ENCODE results near the gene CNRIP1.

The CNRIP1 gene

DNA sequence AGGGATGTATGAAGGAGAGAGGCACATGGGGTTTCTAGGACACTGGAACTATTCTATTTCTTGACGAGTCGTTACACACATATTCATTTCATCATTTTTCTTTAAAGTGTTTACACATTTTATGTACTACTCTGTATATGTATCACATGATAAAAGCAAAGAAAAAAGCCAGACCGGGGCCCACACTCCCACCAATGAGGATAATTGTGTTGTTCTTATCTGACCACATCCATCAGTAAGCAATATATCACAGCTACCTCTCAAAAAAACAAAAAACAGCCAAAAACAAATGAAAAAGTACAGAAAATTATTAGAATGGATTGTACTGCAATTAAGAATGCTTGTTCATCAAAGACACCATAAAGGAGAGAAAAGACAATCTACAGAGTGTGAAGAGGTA is 14.2 kb upstream of the CNRIP1 start:
- TF ChIP-seq, protein P1, sequence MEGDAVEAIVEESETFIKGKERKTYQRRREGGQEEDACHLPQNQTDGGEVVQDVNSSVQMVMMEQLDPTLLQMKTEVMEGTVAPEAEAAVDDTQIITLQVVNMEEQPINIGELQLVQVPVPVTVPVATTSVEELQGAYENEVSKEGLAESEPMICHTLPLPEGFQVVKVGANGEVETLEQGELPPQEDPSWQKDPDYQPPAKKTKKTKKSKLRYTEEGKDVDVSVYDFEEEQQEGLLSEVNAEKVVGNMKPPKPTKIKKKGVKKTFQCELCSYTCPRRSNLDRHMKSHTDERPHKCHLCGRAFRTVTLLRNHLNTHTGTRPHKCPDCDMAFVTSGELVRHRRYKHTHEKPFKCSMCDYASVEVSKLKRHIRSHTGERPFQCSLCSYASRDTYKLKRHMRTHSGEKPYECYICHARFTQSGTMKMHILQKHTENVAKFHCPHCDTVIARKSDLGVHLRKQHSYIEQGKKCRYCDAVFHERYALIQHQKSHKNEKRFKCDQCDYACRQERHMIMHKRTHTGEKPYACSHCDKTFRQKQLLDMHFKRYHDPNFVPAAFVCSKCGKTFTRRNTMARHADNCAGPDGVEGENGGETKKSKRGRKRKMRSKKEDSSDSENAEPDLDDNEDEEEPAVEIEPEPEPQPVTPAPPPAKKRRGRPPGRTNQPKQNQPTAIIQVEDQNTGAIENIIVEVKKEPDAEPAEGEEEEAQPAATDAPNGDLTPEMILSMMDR (conservative IDR thresholded peaks at IDR 0.05): no peak
- H3K27ac ChIP-seq: no peak overlapping the region

DNA sequence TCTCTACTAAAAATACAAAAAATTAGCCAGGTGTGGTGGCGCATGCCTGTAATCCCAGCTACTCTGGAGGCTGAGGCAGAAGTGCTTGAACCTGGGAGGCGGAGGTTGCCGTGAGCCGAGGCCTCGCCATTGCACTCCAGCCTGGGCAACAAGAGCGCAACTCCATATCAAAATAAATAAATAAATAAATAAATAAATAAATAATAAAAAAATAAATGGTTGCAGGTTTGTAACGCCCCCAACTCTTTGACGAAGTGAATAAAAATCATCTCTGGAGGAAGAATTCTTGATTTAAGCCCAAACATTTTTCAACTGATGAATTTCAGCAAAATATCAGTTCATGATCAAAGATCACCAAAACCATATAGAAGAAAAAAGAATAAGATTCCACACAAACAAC is 13.3 kb upstream of the CNRIP1 start:
- TF ChIP-seq, protein P1 (conservative IDR thresholded peaks at IDR 0.05): no peak
- H3K27ac ChIP-seq: no peak overlapping the region

DNA sequence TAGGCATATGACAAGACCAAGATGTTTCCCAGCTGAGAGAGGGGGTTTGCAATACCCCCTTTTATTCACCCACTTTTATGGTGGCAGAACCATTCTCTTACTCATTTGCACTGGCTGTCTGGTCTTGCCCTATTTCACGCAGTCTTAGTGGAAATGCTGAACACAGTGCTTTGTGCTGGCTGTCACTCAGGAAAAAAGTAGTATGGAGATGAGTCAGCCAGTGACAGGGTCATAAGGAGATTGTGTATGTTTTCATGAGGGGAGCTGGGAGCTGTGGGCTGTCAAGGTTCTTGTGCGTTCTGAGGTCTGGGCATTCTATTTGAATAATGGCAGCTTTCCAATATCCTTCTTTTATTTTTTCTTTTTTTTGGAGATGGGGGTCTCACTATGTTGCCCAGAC is 10.9 kb upstream of the CNRIP1 start:
- TF ChIP-seq, protein P1 (conservative IDR thresholded peaks at IDR 0.05): no peak

DNA sequence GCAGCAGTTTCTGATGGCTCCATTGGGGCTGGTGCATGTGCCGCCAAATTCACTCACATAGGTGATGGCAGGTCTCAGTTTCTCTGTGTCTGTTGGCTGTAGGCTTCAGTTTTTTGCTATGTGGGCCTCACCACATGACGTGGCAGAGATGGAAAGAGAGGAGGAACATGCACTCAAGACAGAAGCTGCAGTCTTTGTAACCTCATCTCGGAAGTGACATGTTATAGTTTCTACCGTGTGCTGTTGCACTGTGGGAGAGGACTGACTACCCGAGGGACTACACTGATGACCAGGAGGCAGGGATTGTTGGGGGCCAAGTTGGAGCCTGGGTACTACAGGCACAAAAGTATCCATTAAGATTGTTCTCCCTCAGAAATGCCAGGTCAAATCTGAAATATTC is 9.2 kb upstream of the CNRIP1 start:
- no peak overlapping the region for H3K27ac ChIP-seq
- TF ChIP-seq, protein P1 (conservative IDR thresholded peaks at IDR 0.05): no peak

More for the DNA sequence above, 10.9 kb upstream of the CNRIP1 start:
- H3K27ac ChIP-seq: no peak overlapping the region

DNA sequence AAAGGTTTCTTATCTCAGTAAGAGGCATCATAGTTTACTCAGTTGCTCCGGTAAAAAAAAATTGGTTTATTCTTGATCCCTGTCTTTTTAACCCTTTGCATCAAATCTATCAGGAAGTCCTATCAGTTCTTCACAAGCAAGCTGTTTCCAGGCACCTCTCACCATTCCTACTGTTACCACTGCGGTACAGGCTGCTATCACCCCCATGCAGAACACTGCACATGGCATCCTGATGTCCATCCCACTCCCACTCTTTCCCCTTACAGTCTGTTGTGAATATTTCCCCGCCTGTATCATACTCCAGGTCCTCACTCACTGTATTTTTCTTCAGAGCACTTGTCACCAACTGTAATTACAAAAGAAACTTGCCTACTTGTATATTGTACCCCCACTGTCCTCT is 5.3 kb upstream of the CNRIP1 start:
- no peak overlapping the region for H3K27ac ChIP-seq
- TF ChIP-seq, protein P1 (conservative IDR thresholded peaks at IDR 0.05): no peak

DNA sequence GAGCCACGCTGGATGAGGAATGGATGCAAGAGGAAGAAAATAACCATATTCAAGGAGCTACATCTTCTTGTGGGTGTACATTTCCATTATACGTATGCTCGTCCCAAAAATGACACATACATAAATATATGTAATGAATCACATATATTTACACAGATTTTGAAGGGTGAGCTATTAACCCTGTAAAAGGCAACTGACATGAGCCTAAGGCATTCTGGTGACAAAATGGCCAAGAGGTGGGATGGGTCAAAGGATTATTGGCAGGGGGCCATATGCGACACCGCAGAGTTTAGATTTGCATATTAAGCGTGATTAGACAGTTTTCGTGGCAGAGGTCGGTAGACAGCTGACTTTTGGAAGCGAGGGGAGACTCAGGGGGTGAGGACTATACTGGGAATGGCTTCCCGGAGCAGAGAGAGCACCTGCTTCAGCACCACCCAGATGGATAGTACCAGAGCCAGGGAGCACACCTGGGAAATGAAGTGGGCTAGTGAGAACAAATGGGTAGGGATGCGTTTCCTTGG is 431 bp upstream of the CNRIP1 start:
- H3K27ac ChIP-seq: peak overlapping the region; percentile 47
- TF ChIP-seq, protein P1 (conservative IDR thresholded peaks at IDR 0.05): no peak

DNA sequence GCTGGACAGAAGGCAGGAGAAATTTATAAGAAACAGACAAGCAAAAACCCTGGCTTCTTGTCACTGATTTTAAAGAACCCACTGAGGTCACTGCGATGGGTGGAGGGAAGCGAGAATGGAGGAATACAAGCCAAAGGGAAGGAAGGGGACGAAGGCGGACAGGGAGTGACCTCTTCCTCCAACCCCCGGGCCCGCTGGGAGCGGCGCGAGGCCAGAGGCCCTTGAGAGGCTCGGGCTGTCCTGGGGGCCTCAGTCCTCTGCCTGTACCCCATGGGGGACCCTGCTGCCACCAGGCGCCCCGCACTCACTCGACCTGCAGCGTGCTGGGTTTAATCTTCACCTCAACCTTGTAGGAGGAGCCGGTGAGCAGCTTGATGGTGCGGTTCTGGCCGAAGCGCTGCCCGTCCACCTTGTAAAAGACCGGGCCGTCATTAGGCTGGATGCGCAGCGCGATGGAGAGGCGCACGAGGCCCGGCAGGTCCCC is 793 bp downstream of the CNRIP1 start:
- TF ChIP-seq, protein P1 (conservative IDR thresholded peaks at IDR 0.05): no peak

More for the DNA sequence above, 793 bp downstream of the CNRIP1 start:
- peak overlapping the region; percentile 47 for H3K27ac ChIP-seq
